OCI-LY3 (cell line): ENCODE data around the gene PLA2G6.

ENCODE experiments used
- CTCF ChIP-seq: fragments of 200-600, 300-600 bp; sonication (generic); IDR thresholded peaks from 2 replicates; pipeline ENCODE4 v1.5.1; 2014; ENCODE audit warnings: antibody characterized with exemption, low read length, low read depth
- EZH2phosphoT487 ChIP-seq: fragments of 200-600 bp; shearing (Covaris generic); IDR thresholded peaks from 2 replicates; pipeline ENCODE4 v1.6.1; 2018; ENCODE audit warnings: antibody characterized with exemption, mixed run types, low read depth

DNA sequence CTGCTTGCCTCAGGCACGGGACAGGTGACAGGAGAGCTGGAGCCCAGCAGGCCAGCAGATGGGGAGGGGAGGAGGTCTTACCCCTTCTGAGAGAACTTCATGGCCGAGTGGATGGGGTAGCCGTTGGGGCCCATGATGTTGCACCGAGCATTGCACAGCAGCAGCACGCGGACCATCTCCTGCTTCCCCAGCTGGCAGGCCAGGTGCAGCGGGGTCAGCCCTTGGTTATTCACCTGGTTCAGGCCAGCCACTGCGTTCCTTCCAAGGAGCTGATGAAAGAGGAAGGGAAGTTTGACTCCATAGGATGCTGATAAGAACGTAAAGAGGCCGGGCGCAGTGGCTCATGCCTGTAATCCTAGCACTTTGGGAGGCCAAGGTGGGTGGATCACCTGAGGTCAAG, 41.7 kb downstream of the PLA2G6 start:
- TF ChIP-seq EZH2phosphoT487 (no peak), CTCF (no peak)
